Measurements from ENCODE around the gene OR56A3. TPM values are rescaled to one million over a fixed set of nuclear protein-coding genes. Genes with fewer than 3 reads are reported as not detected.

Gene OR56A3
- polyA plus RNA-seq, 1 of the 3 experiments (the other 2 are of a cell fraction) = not detected

DNA sequence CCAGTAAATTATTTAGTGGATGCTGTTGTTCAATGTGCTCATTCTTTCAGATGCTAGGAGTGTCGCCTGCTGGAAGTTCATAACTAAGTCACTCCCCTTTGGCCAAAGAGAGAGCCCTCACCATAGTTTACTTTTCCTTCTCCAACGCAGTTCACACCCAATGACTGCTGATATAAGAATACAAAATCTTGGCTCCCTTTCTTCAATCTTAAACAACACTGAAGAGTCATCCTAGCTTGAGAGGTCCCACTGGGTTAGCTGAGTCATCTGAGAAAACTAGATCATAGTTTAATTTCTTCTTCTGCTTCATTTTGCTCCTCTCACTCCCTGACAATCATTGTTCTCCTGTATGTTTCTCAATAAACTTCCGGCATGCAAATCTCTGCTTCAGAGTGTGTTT lies 50.1 kb downstream of the OR56A3 start:
- Histone ChIP-seq H3F3A (replicated peaks; ENCODE audit: insufficient read depth) (no peaks in the 10 kb centered on the region), H3K4me2 (no peak overlapping the region), H3K79me2 (ENCODE audit: insufficient read depth) (no peaks in the 10 kb centered on the region), H4K20me1 (ENCODE audit: insufficient read depth) (no peaks in the 10 kb centered on the region), H3K9me3 (no peaks in the 10 kb centered on the region), H3K27me3 (ENCODE audit: insufficient read depth) (no peaks in the 10 kb centered on the region), H3K4me3 (ENCODE audit: low read depth in 2 of 2, low read length in 1 of 2) (no peak overlapping the region), H3K9me2 (no peaks in the 10 kb centered on the region), H3K9ac (no peak overlapping the region), H2AFZ (ENCODE audit: low read depth) (no peak overlapping the region), H3K27ac (ENCODE audit: low read depth in 2 of 2, low read length in 1 of 2) (no peak overlapping the region), H3K36me3 (replicated peaks in 1 of 2; ENCODE audit: control insufficient read depth in 1 of 2, insufficient read depth in 2 of 2, low read length in 1 of 2) (no peaks in the 10 kb centered on the region), H3K4me1 (ENCODE audit: control insufficient read depth in 1 of 2, insufficient read depth in 2 of 2, low read depth in 1 of 2, low read length in 1 of 2) (no peaks in the 10 kb centered on the region)
- ChIA-PET POLR2A (no interaction called here), CTCF (interaction anchor here (0.6 to 1.9 kb wide), 10 partner anchors 11 to 371 kb away, joined by 3 to 9 read pairs (median 4); no protein-coding TSS in a partner anchor)
- TF ChIP-seq, protein P1, sequence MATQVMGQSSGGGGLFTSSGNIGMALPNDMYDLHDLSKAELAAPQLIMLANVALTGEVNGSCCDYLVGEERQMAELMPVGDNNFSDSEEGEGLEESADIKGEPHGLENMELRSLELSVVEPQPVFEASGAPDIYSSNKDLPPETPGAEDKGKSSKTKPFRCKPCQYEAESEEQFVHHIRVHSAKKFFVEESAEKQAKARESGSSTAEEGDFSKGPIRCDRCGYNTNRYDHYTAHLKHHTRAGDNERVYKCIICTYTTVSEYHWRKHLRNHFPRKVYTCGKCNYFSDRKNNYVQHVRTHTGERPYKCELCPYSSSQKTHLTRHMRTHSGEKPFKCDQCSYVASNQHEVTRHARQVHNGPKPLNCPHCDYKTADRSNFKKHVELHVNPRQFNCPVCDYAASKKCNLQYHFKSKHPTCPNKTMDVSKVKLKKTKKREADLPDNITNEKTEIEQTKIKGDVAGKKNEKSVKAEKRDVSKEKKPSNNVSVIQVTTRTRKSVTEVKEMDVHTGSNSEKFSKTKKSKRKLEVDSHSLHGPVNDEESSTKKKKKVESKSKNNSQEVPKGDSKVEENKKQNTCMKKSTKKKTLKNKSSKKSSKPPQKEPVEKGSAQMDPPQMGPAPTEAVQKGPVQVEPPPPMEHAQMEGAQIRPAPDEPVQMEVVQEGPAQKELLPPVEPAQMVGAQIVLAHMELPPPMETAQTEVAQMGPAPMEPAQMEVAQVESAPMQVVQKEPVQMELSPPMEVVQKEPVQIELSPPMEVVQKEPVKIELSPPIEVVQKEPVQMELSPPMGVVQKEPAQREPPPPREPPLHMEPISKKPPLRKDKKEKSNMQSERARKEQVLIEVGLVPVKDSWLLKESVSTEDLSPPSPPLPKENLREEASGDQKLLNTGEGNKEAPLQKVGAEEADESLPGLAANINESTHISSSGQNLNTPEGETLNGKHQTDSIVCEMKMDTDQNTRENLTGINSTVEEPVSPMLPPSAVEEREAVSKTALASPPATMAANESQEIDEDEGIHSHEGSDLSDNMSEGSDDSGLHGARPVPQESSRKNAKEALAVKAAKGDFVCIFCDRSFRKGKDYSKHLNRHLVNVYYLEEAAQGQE (IDR thresholded peaks at IDR 0.05; ENCODE audit: low read depth, low read length) = no peak
- TF ChIP-seq GATA2 (CRISPR knock-in tag; IDR thresholded peaks at IDR 0.05) (no peak), CHD2 (IDR thresholded peaks at IDR 0.05; ENCODE audit: low read length, partially characterized antibody) (no peak), ELF1 (IDR thresholded peaks at IDR 0.05) (no peak), NRF1 (IDR thresholded peaks at IDR 0.05; ENCODE audit: low read depth, low read length) (no peak), YY1 (IDR thresholded peaks at IDR 0.05; ENCODE audit: low read depth) (no peak)
- no peak for DNase-seq
- WGBS (ENCODE audit: low lambda C conversion rate) = 1% methylated on average over 3 of the region's 3 CpGs

DNA sequence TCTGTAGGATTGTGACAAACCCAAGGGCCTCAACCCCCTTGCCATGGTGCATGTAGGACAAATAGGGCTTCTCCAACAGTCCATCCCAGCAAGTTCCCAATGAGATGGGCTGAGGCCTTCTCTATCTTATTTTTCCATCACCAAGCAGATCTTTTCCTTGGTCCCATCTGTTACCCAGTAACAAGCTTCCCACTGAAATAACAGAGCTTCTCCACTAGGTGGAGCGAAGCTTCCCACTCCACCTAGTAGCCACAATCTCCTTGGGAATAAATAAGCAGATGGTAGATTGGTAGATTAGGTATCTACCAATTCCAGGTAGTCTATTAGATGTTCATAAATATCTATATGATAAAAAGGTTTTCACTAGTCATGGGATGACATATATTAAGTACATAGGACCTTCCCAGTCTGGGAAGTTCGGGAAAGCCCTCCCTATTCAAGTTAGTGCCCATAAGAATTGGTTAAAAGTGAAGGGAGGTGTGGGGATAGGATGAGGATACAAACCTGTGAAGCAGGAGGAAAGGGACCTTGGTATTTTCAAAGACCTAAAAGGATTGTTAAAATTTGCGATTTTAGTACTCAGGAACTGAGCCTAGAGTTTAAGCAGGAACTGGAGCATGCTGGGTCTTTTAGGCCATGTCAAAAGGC lies 50.7 kb downstream of the OR56A3 start:
- Histone ChIP-seq H3K9ac (no peak overlapping the region), H4K20me1 (ENCODE audit: insufficient read depth) (no peaks in the 10 kb centered on the region), H2AFZ (ENCODE audit: low read depth) (no peak overlapping the region), H3K4me1 (ENCODE audit: control insufficient read depth in 1 of 2, insufficient read depth in 2 of 2, low read depth in 1 of 2, low read length in 1 of 2) (no peaks in the 10 kb centered on the region), H3K27ac (ENCODE audit: low read depth in 2 of 2, low read length in 1 of 2) (no peak overlapping the region), H3K36me3 (replicated peaks in 1 of 2; ENCODE audit: control insufficient read depth in 1 of 2, insufficient read depth in 2 of 2, low read length in 1 of 2) (no peaks in the 10 kb centered on the region), H3K9me2 (no peaks in the 10 kb centered on the region), H3K27me3 (ENCODE audit: insufficient read depth) (no peaks in the 10 kb centered on the region), H3K4me3 (ENCODE audit: low read depth in 2 of 2, low read length in 1 of 2) (peak overlapping the region in 1 of 2 experiments; percentile 29; a peak in 1 of 4 replicates), H3F3A (replicated peaks; ENCODE audit: insufficient read depth) (no peaks in the 10 kb centered on the region), H3K79me2 (ENCODE audit: insufficient read depth) (no peaks in the 10 kb centered on the region), H3K9me3 (no peaks in the 10 kb centered on the region), H3K4me2 (no peak overlapping the region)
- TF ChIP-seq NRF1 (IDR thresholded peaks at IDR 0.05; ENCODE audit: low read depth, low read length) (no peak), CTCF (IDR thresholded peaks at IDR 0.05) (peak; percentile 64), RAD21 (IDR thresholded peaks at IDR 0.05; ENCODE audit: low read length) (peak; percentile 26; the same call in 1 of the 2 replicates), RCOR1 (IDR thresholded peaks at IDR 0.05; ENCODE audit: low read length) (no peak), SMC3 (IDR thresholded peaks at IDR 0.05; ENCODE audit: low read depth, low read length) (peak; percentile 35; the same call in 1 of the 2 replicates)
- peak; percentile 45 for DNase-seq
- CTCF ChIA-PET = interaction anchor here (0.6 to 1.9 kb wide), 12 partner anchors 10 to 371 kb away, joined by 3 to 9 read pairs (median 4); no protein-coding TSS in a partner anchor
- POLR2A ChIA-PET = no interaction called here
- 0% methylated on average over 3 of the region's 3 CpGs for WGBS (ENCODE audit: low lambda C conversion rate)

All from SK-N-SH (cell line).